ENCODE data around the gene FBXL13.

DNA sequence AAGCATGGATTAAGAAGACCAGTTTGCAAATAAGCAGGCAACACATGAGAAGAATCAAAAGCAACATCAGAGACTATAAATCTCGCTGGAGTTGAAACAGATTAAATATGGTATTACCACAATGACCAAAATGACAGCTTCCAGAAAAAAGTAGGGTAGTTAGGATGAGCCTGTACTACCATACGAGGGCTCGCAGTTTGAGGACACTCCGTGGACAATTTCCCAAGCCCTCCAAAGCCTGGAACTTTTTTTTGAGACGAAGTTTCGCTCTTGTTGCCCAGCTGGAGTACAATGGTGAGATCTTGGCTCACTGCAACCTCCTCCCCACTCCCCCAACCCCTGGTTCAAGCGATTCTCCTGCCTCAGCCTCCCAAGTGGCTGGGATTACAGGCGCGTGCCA lies 160.8 kb downstream of the FBXL13 start:
- TF ChIP-seq, protein P1, sequence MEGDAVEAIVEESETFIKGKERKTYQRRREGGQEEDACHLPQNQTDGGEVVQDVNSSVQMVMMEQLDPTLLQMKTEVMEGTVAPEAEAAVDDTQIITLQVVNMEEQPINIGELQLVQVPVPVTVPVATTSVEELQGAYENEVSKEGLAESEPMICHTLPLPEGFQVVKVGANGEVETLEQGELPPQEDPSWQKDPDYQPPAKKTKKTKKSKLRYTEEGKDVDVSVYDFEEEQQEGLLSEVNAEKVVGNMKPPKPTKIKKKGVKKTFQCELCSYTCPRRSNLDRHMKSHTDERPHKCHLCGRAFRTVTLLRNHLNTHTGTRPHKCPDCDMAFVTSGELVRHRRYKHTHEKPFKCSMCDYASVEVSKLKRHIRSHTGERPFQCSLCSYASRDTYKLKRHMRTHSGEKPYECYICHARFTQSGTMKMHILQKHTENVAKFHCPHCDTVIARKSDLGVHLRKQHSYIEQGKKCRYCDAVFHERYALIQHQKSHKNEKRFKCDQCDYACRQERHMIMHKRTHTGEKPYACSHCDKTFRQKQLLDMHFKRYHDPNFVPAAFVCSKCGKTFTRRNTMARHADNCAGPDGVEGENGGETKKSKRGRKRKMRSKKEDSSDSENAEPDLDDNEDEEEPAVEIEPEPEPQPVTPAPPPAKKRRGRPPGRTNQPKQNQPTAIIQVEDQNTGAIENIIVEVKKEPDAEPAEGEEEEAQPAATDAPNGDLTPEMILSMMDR (IDR thresholded peaks at IDR 0.05), result no peak
- TF ChIP-seq POLR2A (IDR thresholded peaks at IDR 0.05), result no peak
